Thyroid gland (tissue), 4 donors: ENCODE data around the gene COG6. TPM values are rescaled to one million over a fixed set of nuclear protein-coding genes. Genes with fewer than 3 reads are reported as not detected.

Source experiments
- DNase-seq, 2 donors: peaks; one replicate each; pipeline ENCODE4 v3.0.0-alpha.2; 2019
- H3K27ac ChIP-seq, 3 donors: fragments of 200-600 bp; sonication (generic); 1 replicate in 2 of 3; 2 replicates in 1 of 3; pipeline ENCODE4 v1.5.1; 2016 to 2019; ENCODE audit warnings: mild to moderate bottlenecking in 1 of 3, moderate library complexity in 1 of 3
- H3K27me3 ChIP-seq: fragments of 200-600 bp; sonication (generic); one replicate; pipeline ENCODE4 v1.5.1; 2019
- H3K36me3 ChIP-seq, 2 donors: fragments of 200-600 bp; sonication (generic); one replicate each; pipeline ENCODE4 v1.5.1; 2016 to 2019
- H3K4me1 ChIP-seq, 2 donors: fragments of 200-600 bp; sonication (generic); one replicate each; pipeline ENCODE4 v1.5.1; 2017 to 2019
- H3K4me3 ChIP-seq, 3 donors: fragments of 200-600 bp; sonication (generic); replicated peaks in 1 of 3; 1 replicate in 2 of 3; 2 replicates in 1 of 3; pipeline ENCODE4 v1.5.1; 2016; ENCODE audit warnings: mild to moderate bottlenecking in 1 of 3
- H3K9me3 ChIP-seq: fragments of 200-600 bp; sonication (generic); one replicate; pipeline ENCODE4 v1.5.1; 2017
- CTCF ChIP-seq, 6 experiments: fragments of 200-600 bp in 3 of 6; fragments of 450-650 bp in 3 of 6; sonication (generic) in 3 of 6; IDR thresholded peaks; one replicate each; pipeline ENCODE4 v1.5.1; 2016 to 2019; ENCODE audit warnings: antibody characterized with exemption in 6 of 6, mild to moderate bottlenecking in 2 of 6, inconsistent platforms in 1 of 6, moderate library complexity in 1 of 6
- POLR2A ChIP-seq, 2 donors: fragments of 450-650 bp; IDR thresholded peaks; one replicate each; pipeline ENCODE4 v1.6.1; 2017; ENCODE audit warnings: antibody characterized with exemption in 2 of 2, mild to moderate bottlenecking in 2 of 2, moderate library complexity in 1 of 2
- WGBS, 2 donors: methylation state at CpG; one replicate each; pipeline ENCODE4 v1.1.5; 2017; 5-methylcytosine and 5-hydroxymethylcytosine counted together
- intact Hi-C: fragments of 100-400 bp; cut with DNase I; formaldehyde crosslinking; loops from one replicate; pipeline ENCODE4 v1.15.1; 2023
- total RNA-seq, 4 donors: library from RNA; depleted of rRNA; stranded (reverse); fragments of >200 nt; gene quantifications; one replicate each; pipeline ENCODE4 v1.2.3, GENCODE V29; 2016

Gene COG6
- total RNA-seq, 4 donors from 2014 or later: 29.0 to 77.3 (median 38.4) TPM

DNA sequence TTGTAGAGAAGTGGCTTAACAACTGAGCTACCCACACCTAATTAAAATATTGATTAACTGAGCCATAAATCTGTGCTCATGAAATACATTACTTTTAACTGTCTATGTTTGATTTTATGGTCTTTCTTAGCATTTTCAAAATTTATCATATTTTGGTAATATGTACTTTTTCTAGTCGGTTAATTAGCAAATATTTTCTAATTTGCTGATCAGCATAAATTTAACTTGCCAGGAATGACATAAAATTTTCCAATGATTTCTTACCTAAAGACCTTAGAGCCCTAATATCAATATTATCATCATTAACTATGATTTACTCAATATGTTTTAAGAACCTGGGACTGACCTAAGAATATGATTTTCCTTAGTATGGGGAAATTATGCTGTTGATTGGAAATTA lies 19.9 kb upstream of the COG6 start:
- H3K36me3 ChIP-seq: no peaks in the 10 kb centered on the region
- intact Hi-C loops: no loop called here
- no peaks in the 10 kb centered on the region for H3K27me3 ChIP-seq
- no peaks in the 10 kb centered on the region for H3K9me3 ChIP-seq
- TF ChIP-seq CTCF (IDR thresholded peaks at IDR 0.05) (no peak), POLR2A (IDR thresholded peaks at IDR 0.05) (no peak)
- H3K27ac ChIP-seq: no peak overlapping the region
- DNase-seq: no peak
- H3K4me3 ChIP-seq: no peak overlapping the region
- H3K4me1 ChIP-seq: no peaks in the 10 kb centered on the region
- 90 to 93% methylated on average over 1 of the region's 1 CpG for WGBS, 2 donors

DNA sequence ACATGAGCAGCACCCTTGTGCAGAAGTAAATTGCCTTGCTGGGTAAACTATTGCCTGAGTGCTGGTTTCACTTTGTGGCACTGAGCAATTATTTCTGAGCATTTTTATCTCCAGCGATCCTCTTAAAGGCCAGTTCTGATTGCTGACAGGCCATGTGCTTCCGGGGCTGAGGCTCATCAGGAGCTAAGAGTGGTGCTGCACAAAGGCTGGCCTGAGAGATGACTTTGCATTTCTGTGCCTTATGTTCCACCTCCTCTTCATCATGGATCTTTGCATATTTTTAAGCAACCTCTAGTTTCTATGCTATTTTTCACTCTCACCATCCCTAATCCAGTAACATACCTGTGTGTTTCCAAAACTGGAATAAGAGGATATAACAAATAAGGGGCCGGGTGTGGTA lies 17.6 kb upstream of the COG6 start:
- Histone ChIP-seq H3K27me3 (no peaks in the 10 kb centered on the region), H3K4me3 (no peak overlapping the region), H3K27ac (no peak overlapping the region), H3K36me3 (no peaks in the 10 kb centered on the region), H3K9me3 (no peaks in the 10 kb centered on the region), H3K4me1 (no peaks in the 10 kb centered on the region)
- 68 to 93% methylated on average over 3 of the region's 3 CpGs for WGBS, 2 donors
- TF ChIP-seq CTCF (IDR thresholded peaks at IDR 0.05): no peak
- TF ChIP-seq POLR2A (IDR thresholded peaks at IDR 0.05): no peak
- intact Hi-C loops: no loop called here
- no peak for DNase-seq

DNA sequence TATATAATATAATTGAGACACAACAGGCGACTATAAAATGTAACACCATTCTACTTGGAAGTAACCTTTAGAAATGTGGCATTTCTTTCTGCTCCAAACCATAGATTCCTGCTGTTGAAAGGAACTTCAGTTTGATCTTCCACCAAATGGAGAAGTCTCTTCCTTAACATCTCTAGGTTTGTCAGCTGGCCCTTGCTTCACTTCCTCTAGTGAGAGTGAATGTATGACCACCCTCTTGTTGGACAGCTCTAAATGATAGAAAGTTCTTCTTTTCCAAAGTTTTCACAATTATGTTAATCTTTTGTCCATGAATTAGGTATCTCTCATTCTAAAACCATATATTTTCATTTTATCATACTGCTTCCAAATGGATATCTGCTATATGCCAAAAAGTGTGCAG lies 13.8 kb upstream of the COG6 start:
- TF ChIP-seq CTCF (IDR thresholded peaks at IDR 0.05): no peak
- Histone ChIP-seq H3K9me3 (no peaks in the 10 kb centered on the region), H3K4me3 (no peak overlapping the region), H3K27me3 (no peaks in the 10 kb centered on the region), H3K36me3 (no peaks in the 10 kb centered on the region), H3K4me1 (no peaks in the 10 kb centered on the region), H3K27ac (no peak overlapping the region)
- intact Hi-C loops: no loop called here
- no peak for DNase-seq
- WGBS, 2 donors: 87 to 95% methylated on average over 1 of the region's 1 CpG

DNA sequence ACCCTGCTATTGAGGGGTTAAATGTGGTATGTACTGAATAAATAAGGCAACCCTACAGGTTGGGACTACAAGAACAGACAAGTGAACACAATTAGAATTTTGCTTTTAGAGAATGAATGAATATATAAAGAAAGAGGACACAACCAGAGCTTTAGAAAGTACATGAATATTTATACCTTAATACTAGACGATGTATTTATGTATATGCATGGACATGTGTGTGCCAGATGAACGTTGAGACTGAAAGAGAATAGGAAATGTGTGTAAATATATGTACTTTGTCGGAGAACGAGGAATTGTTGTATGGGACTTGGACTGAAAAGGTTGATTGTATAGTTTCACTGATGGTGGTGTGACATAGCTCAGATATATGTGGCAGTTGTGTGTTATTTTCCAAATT lies 9.3 kb upstream of the COG6 start:
- Histone ChIP-seq H3K4me1 (no peaks in the 10 kb centered on the region), H3K4me3 (no peak overlapping the region), H3K9me3 (no peaks in the 10 kb centered on the region), H3K27me3 (no peaks in the 10 kb centered on the region), H3K27ac (no peak overlapping the region), H3K36me3 (no peaks in the 10 kb centered on the region)
- TF ChIP-seq POLR2A (IDR thresholded peaks at IDR 0.05): no peak
- TF ChIP-seq CTCF (IDR thresholded peaks at IDR 0.05): no peak
- DNase-seq: no peak
- WGBS, 2 donors: 84 to 88% methylated on average over 4 of the region's 4 CpGs
- intact Hi-C loops: no loop called here

GRCh38 chr13:39655041-39655568 lies 357 bp upstream of the COG6 start:
- peaks cover 0 to 8% of the 10 kb centered on the region in 2 donors for H3K4me1 ChIP-seq
- no peak for DNase-seq
- no peaks in the 10 kb centered on the region for H3K27me3 ChIP-seq
- H3K9me3 ChIP-seq: no peaks in the 10 kb centered on the region
- H3K36me3 ChIP-seq: peaks cover 0 to under 1% of the 10 kb centered on the region in 2 donors
- H3K4me3 ChIP-seq: peak overlapping the region; percentile 81 to 93 (median 87)
- TF ChIP-seq CTCF (IDR thresholded peaks at IDR 0.05) (no peak), POLR2A (IDR thresholded peaks at IDR 0.05) (no peak)
- intact Hi-C loops: no loop called here
- peak overlapping the region; percentile 52 to 83 (median 79) for H3K27ac ChIP-seq
- WGBS, 2 donors: 1 to 2% methylated on average over 2 of the region's 2 CpGs
